Vagina (tissue), 2 donors: ENCODE measurements around the gene TMEM37.

Source experiments
- POLR2A ChIP-seq, 2 donors: fragments of 450-650 bp; IDR thresholded peaks; one replicate each; pipeline ENCODE4 v1.6.1; 2017; ENCODE audit warnings: antibody characterized with exemption in 2 of 2, mild to moderate bottlenecking in 2 of 2, moderate library complexity in 2 of 2
- POLR2AphosphoS5 ChIP-seq, 2 donors: sonication (generic); formaldehyde crosslinking; IDR thresholded peaks; one replicate each; pipeline ENCODE4 v1.9.0; 2017; ENCODE audit warnings: antibody characterized with exemption in 2 of 2, mild to moderate bottlenecking in 2 of 2, low read depth in 1 of 2; ENCODE audit not compliant: insufficient read depth in 1 of 2
- TF ChIP-seq, protein P1 (sequence below), 3 experiments: fragments of 450-650 bp in 2 of 3; fragments of 200-600 bp in 1 of 3; sonication (generic) in 1 of 3; IDR thresholded peaks; one replicate each; pipeline ENCODE4 v1.5.1; 2017 to 2019; ENCODE audit warnings: antibody characterized with exemption in 3 of 3, mild to moderate bottlenecking in 2 of 3, moderate library complexity in 2 of 3

DNA sequence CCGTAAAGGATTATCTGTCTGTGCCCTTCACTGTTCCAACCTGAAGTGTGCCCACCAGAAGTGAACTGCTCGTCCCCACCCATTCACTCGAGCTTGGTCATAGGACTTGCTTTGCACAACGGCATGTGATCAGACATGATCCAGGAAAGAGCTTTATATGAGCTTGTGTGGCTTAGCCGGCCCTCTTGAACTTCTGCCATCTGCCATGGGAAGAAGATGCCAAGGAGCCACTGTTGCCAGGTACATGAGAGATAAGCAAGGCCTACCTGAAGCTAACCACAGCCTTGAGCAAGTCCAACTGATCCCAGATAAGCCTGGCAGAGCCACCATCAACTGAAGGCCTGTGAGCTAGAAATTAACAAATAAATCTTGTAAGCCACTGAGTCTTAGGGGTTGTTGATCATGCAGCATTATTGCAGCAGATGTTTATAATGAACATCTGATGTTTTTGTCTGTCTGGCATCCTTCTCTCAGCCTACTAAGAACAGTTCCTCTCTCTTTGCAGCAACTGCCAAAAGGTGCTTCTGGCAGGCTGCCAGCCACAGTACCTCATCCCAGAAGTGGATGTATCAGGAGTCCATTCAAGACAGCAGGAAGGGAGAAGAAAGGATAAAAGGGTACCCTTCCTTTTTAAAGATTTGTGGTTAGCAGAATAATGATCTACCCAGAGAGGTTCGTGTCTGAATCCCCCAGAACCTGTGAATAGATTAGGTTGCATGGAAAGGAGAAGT, 48.1 kb upstream of the TMEM37 start:
- TF ChIP-seq, protein P1, sequence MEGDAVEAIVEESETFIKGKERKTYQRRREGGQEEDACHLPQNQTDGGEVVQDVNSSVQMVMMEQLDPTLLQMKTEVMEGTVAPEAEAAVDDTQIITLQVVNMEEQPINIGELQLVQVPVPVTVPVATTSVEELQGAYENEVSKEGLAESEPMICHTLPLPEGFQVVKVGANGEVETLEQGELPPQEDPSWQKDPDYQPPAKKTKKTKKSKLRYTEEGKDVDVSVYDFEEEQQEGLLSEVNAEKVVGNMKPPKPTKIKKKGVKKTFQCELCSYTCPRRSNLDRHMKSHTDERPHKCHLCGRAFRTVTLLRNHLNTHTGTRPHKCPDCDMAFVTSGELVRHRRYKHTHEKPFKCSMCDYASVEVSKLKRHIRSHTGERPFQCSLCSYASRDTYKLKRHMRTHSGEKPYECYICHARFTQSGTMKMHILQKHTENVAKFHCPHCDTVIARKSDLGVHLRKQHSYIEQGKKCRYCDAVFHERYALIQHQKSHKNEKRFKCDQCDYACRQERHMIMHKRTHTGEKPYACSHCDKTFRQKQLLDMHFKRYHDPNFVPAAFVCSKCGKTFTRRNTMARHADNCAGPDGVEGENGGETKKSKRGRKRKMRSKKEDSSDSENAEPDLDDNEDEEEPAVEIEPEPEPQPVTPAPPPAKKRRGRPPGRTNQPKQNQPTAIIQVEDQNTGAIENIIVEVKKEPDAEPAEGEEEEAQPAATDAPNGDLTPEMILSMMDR (IDR thresholded peaks at IDR 0.05): no peak
- TF ChIP-seq POLR2AphosphoS5 (IDR thresholded peaks at IDR 0.05; ENCODE audit: insufficient read depth in 1 of 2, low read depth in 1 of 2) (peak in 1 of 2 donors; percentile 17), POLR2A (IDR thresholded peaks at IDR 0.05) (no peak)
